A673 (cell line): ENCODE results near the gene TRIM52. TPM values are rescaled to one million over a fixed set of nuclear protein-coding genes. Genes with fewer than 3 reads are reported as not detected.
"Not testable (repeated sequence)": the region's sequence is repeated elsewhere in the genome, so short reads cannot be mapped to it uniquely, and the experiment has no call there.

Experiments used
- Bru-seq: library from RNA; stranded (reverse); fragments of 400-500 nt; gene quantifications from one replicate; lab custom pipeline; 2021; lab: Mats Ljungman, UMichigan
- BruChase-seq, 2 experiments: library from RNA; stranded (reverse); fragments of 400-500 nt; gene quantifications; one replicate each; lab custom pipeline; 2021; lab: Mats Ljungman, UMichigan
- BruUV-seq: library from RNA; stranded (reverse); fragments of 400-500 nt; replicated peaks from 2 replicates; lab custom pipeline; 2021; lab: Mats Ljungman, UMichigan
- CTCF ChIA-PET: fragments of 300-600 bp; sonication (Branson Sonifier 250); formaldehyde crosslinking; loops from one replicate; lab custom pipeline; 2022; ENCODE audit warnings: antibody characterized with exemption; lab: Charles Lee
- POLR2A ChIA-PET: fragments of 300-600 bp; sonication (Branson Sonifier 250); formaldehyde crosslinking; loops from one replicate; lab custom pipeline; 2022; ENCODE audit warnings: antibody characterized with exemption; ENCODE audit not compliant: low non-redundant PET; lab: Charles Lee
- DNase-seq: peaks from one replicate; pipeline ENCODE4 v3.0.0-alpha.2; 2015; ENCODE audit warnings: low spot score
- H3K27ac ChIP-seq: fragments of 200-600 bp; sonication (generic); 2 replicates; pipeline ENCODE4 v1.5.1; 2016; ENCODE audit warnings: mixed run types, low read depth, mild to moderate bottlenecking, mixed read lengths, antibody characterized with exemption, low read length; ENCODE audit not compliant: poor library complexity, severe bottlenecking
- H3K27me3 ChIP-seq: fragments of 200-600 bp; sonication (generic); replicated peaks from 2 replicates; pipeline ENCODE4 v1.6.1; 2017; ENCODE audit warnings: mixed run types, low read depth, mild to moderate bottlenecking, mixed read lengths, antibody characterized with exemption, low read length; ENCODE audit not compliant: insufficient read depth, poor library complexity
- H3K36me3 ChIP-seq: fragments of 200-600 bp; sonication (generic); 2 replicates; pipeline ENCODE4 v1.6.1; 2016; ENCODE audit warnings: mixed run types, mild to moderate bottlenecking, mixed read lengths, antibody characterized with exemption, low read length; ENCODE audit not compliant: insufficient read depth, poor library complexity, severe bottlenecking
- H3K4me1 ChIP-seq: fragments of 200-600 bp; sonication (generic); 2 replicates; pipeline ENCODE4 v1.6.1; 2017; ENCODE audit warnings: mixed run types, mild to moderate bottlenecking, mixed read lengths, antibody characterized with exemption, low read length; ENCODE audit not compliant: insufficient read depth, poor library complexity, severe bottlenecking
- H3K4me3 ChIP-seq: fragments of 200-600 bp; sonication (generic); 2 replicates; pipeline ENCODE4 v1.5.1; 2016; ENCODE audit warnings: low read depth, mixed run types, mild to moderate bottlenecking, mixed read lengths, low read length; ENCODE audit not compliant: poor library complexity, severe bottlenecking
- H3K9me3 ChIP-seq: fragments of 200-600 bp; sonication (generic); 2 replicates; pipeline ENCODE4 v1.6.1; 2016; ENCODE audit warnings: mixed run types, low read depth, mild to moderate bottlenecking, mixed read lengths, antibody characterized with exemption, low read length; ENCODE audit not compliant: poor library complexity, severe bottlenecking
- EZH2 ChIP-seq: fragments of 200-600 bp; sonication (generic); IDR thresholded peaks from 2 replicates; pipeline ENCODE4 v1.6.1; 2017; ENCODE audit warnings: borderline replicate concordance, low read depth, mild to moderate bottlenecking, mixed read lengths, antibody characterized with exemption, low read length; ENCODE audit not compliant: poor library complexity, severe bottlenecking
- intact Hi-C: fragments of 100-400 bp; cut with micrococcal nuclease; formaldehyde crosslinking; loops from one replicate; pipeline ENCODE4 v1.10.0; 2022; ENCODE audit not compliant: unreplicated experiment
- long read RNA-seq: library from polyadenylated mRNA; stranded (forward); transcript quantifications from one replicate; pipeline ENCODE4 v2.0.0, GENCODE V29; 2022
- total RNA-seq: library from RNA; stranded (reverse); gene quantifications from 2 replicates; pipeline ENCODE4 v1.2.3, GENCODE V29; 2021
- TF ChIP-seq, protein P1 (sequence below): fragments of 300-800, 200-600 bp; sonication (generic); conservative IDR thresholded peaks from 2 replicates; pipeline ENCODE4 v1.5.1; 2017; ENCODE audit warnings: low read depth, mild to moderate bottlenecking, antibody characterized with exemption, low read length, moderate library complexity, mixed read lengths

TRIM52 gene
- 7.3 and 7.9 TPM in 2 replicates for total RNA-seq
- percentile 70 among the genes with signal in this experiment for Bru-seq, nascent RNA
- BruChase-seq, experiment 1, labeled RNA remaining after a 2-hour chase: percentile 89 among the genes with signal in this experiment
- percentile 77 among the genes with signal in this experiment for BruChase-seq, experiment 2, labeled RNA remaining after a 6-hour chase
- long read RNA-seq, partial matches to known transcripts: 0 of 7 reads
- long read RNA-seq, other reads (novel, unspliced or antisense): 2 of 7 reads

DNA sequence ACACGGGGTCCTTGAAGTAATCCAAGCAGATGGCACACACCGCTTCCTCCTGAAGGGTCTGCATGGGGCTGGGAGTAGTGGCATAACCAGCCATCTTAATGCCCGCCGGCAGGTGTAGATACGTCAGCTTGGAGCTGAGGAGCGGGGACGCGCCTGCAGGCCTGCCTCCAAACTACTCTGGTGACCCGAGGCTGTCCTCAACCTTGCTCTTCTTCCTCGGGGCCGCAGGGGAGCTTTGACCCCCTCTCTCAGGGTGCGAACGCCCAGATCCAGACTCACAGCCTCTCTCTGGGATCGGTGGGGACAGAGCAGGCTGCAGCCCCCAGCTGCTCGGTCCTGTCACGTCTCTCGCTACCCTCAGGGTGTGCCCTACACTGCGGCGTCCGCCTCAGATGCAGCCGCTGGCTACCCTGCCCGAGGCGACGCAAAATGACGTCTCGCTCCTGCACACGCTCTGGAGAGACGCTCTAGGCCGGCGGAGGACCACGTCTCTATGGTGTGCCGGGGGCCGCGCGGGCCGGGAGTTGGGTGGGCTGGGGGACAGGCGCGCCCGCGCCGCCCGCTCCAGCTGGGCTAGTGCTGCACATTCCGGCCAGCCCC is at the start of gene TRIM52:
TRIM52 (minus strand) TSS at position 424 of the 600 bp plus-strand sequence; CDS start at position 94, 330 bp downstream.
- intact Hi-C loops: loop anchor here (2.0 kb wide), 1 partner anchor 76 kb away; no protein-coding TSS in a partner anchor
- peaks cover 17% of the 10 kb centered on the region for H3K36me3 ChIP-seq
- H3K4me1 ChIP-seq: no peaks in the 10 kb centered on the region
- ChIA-PET CTCF (no interaction called here), POLR2A (no interaction called here)
- TF ChIP-seq, protein P1, sequence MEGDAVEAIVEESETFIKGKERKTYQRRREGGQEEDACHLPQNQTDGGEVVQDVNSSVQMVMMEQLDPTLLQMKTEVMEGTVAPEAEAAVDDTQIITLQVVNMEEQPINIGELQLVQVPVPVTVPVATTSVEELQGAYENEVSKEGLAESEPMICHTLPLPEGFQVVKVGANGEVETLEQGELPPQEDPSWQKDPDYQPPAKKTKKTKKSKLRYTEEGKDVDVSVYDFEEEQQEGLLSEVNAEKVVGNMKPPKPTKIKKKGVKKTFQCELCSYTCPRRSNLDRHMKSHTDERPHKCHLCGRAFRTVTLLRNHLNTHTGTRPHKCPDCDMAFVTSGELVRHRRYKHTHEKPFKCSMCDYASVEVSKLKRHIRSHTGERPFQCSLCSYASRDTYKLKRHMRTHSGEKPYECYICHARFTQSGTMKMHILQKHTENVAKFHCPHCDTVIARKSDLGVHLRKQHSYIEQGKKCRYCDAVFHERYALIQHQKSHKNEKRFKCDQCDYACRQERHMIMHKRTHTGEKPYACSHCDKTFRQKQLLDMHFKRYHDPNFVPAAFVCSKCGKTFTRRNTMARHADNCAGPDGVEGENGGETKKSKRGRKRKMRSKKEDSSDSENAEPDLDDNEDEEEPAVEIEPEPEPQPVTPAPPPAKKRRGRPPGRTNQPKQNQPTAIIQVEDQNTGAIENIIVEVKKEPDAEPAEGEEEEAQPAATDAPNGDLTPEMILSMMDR: no peak
- TF ChIP-seq EZH2: no peak
- peak; percentile 91 for DNase-seq
- peak within 1 kb of the TSS; percentile 98 for H3K4me3 ChIP-seq
- H3K27me3 ChIP-seq: no peaks in the 10 kb centered on the region
- BruUV-seq: no TSS peak
- no peaks in the 10 kb centered on the region for H3K9me3 ChIP-seq
- peak within 1 kb of the TSS; percentile 98 for H3K27ac ChIP-seq

DNA sequence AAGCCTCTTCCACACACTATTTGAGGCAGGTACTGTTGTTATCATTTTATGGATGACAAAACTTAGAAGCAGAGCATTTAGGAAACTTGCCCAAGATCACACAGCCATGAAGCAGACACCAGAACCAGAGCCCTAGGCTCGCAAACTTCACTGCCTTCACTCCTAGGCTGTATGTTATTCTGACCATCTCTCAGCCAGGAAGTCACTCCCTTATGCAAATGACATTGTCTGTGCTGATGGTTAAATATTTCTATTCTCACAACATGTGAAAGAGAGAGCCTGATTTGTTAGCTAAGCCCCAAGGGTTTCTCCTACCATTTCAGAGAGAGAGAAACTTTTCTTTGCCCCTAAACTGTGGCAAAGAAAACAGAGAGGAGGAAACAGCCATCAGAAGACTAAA is 26.4 kb upstream of the TRIM52 start:
- H3K27me3 ChIP-seq, H3K4me3 ChIP-seq, POLR2A ChIA-PET, CTCF ChIA-PET, BruUV-seq, H3K27ac ChIP-seq, H3K4me1 ChIP-seq, H3K36me3 ChIP-seq, intact Hi-C loops, DNase-seq, H3K9me3 ChIP-seq: not testable (repeated sequence)

DNA sequence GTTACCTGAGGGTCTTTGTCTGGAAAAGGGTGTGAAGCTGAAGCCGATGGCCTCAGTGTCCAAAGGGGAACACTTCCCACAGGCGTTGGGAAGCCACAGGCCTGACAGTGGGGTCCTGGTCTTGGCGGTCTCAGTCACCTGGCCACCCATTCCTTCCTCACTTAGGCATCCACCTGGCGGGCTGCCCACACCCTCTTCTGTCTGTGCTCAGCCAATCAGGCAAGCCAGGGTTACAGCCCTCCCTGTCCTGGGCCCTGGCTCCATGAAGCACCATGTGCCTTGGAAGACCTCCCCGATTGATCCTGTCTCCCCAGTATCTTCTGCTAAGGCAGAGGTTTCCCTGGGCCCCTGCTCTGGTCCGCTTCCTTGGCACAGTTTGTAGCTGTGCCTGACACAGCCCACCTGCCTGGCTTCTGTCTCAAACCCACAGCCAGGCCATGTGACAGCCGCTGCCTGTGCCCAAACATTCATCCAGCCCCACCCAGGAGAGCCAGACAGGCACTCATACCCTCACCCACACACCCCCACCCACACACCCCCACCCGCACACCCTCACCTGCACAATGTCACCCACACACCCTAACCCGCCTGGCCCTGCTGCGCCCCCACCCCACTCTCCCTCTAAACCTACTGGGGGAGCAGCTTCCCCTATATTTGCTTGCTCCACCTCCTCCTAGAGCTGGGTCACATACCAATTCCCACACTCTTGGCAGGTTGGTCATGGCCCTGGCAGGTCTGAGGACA is 25.2 kb upstream of the TRIM52 start:
- CTCF ChIA-PET: not testable (repeated sequence)

More for the DNA sequence above, 25.2 kb upstream of the TRIM52 start:
- DNase-seq, intact Hi-C loops, BruUV-seq, POLR2A ChIA-PET, H3K27me3 ChIP-seq, H3K4me3 ChIP-seq, H3K9me3 ChIP-seq, H3K36me3 ChIP-seq, H3K27ac ChIP-seq, H3K4me1 ChIP-seq: not testable (repeated sequence)
